ENCODE results near the gene HACD1.

DNA sequence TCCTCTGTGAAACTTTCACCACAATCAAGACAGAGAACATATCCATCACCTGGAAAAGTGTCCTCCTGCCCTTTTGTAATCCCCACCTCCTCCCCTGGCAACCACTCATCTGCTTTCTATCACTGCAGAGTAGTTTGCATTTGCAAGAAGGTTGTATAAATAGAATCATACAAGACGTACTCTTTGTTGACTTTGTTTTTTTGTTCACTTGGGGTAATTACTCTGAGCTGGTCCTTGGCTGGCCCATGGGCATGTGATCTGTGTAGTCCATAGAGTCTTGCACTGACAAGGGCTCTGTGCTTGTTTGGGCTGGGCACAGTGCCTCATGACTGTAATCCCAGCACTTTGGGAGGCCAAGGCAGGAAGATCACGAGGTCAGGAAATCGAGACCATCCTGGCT is 7.8 kb upstream of the HACD1 start:
- TF ChIP-seq, protein P1, sequence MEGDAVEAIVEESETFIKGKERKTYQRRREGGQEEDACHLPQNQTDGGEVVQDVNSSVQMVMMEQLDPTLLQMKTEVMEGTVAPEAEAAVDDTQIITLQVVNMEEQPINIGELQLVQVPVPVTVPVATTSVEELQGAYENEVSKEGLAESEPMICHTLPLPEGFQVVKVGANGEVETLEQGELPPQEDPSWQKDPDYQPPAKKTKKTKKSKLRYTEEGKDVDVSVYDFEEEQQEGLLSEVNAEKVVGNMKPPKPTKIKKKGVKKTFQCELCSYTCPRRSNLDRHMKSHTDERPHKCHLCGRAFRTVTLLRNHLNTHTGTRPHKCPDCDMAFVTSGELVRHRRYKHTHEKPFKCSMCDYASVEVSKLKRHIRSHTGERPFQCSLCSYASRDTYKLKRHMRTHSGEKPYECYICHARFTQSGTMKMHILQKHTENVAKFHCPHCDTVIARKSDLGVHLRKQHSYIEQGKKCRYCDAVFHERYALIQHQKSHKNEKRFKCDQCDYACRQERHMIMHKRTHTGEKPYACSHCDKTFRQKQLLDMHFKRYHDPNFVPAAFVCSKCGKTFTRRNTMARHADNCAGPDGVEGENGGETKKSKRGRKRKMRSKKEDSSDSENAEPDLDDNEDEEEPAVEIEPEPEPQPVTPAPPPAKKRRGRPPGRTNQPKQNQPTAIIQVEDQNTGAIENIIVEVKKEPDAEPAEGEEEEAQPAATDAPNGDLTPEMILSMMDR (IDR thresholded peaks at IDR 0.05; ENCODE audit: insufficient read depth, low read length, poor library complexity, severe bottlenecking): no peak
- no peak for TF ChIP-seq EZH2phosphoT487 (conservative IDR thresholded peaks at IDR 0.05; ENCODE audit: low read length)

All from SU-DHL-6 (cell line).